Rectal smooth muscle tissue (tissue), 1 donor: Measurements from ENCODE around the gene GSE1.

Source experiments
- H3K27ac ChIP-seq: one replicate; pipeline ENCODE4 v1.7.0; 2013; ENCODE audit warnings: low read depth, low read length, inconsistent platforms
- H3K27me3 ChIP-seq: one replicate; pipeline ENCODE4 v1.7.0; 2013; ENCODE audit warnings: low read length; ENCODE audit not compliant: control insufficient read depth, insufficient read depth
- H3K36me3 ChIP-seq: one replicate; pipeline ENCODE4 v1.7.0; 2013; ENCODE audit warnings: low read length; ENCODE audit not compliant: control insufficient read depth, insufficient read depth
- H3K4me1 ChIP-seq: one replicate; pipeline ENCODE4 v1.7.0; 2013; ENCODE audit warnings: low read length; ENCODE audit not compliant: control insufficient read depth, insufficient read depth
- H3K4me3 ChIP-seq: one replicate; pipeline ENCODE4 v1.7.0; 2013; ENCODE audit warnings: low read length
- H3K9ac ChIP-seq: one replicate; pipeline ENCODE4 v1.7.0; 2013; ENCODE audit warnings: low read length

The GSE1 gene

DNA sequence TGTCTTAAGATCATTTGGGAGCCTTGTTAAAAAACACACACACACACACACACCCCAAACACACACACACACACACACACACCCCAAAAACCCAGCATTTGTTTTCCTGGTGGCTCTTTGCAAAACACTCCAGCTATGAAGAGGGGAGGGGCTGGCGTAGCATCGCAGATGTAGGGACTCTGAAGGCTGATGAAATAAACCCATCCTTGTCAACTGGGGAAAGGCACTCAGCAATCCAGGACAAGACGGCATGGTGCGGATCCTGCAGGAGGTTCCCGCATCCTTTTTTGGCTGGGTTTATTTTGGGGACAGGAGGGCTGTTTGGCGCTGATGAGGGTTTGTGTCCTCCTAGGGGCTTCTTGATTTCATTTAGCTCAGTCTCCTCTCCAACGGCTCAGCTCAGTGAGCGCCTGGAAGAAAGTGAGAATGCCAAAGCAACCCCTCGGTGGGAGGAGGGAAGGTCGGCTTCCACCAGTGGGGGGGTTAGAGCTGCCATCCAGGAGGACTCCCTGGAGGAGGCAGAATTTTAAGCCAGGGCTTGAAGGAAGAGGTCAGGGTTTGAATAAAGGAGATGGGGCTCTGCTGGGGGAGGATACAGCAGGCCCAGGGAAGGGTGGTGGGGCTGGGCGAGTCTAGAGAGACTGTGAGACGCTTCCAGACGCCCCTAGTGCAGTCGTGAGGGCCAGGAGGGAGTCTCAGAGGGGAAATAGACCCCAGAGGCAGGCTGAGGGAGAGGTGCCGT is 12.4 kb upstream of the GSE1 start:
- no peaks in the 10 kb centered on the region for H3K27me3 ChIP-seq
- no peak overlapping the region for H3K4me3 ChIP-seq
- no peak overlapping the region for H3K9ac ChIP-seq
- H3K4me1 ChIP-seq, result peaks cover 22% of the 10 kb centered on the region
- peak overlapping the region; percentile 86 for H3K27ac ChIP-seq
- H3K36me3 ChIP-seq, result no peaks in the 10 kb centered on the region

DNA sequence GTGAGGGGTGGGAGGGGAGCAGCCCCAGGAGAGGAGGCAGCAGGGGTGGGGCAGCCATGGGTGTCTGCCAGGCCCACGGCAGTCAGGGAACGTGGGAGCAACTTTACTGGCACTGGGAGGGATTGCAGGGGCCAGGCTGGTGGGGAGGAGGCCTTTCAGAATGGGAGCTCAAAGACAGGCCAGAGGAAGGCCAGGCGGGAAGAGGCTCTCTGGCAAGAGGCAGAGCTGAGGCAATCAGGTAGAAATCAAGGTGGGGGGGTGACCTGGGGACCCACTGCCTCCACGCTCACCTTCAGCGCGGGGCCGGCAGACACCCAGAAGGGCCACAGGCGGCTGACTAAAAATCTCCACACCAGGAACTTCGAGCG is 11.9 kb upstream of the GSE1 start:
- Histone ChIP-seq H3K4me1 (peaks cover 28% of the 10 kb centered on the region), H3K4me3 (no peak overlapping the region), H3K9ac (no peak overlapping the region), H3K27me3 (no peaks in the 10 kb centered on the region), H3K36me3 (no peaks in the 10 kb centered on the region), H3K27ac (peak overlapping the region; percentile 86)

DNA sequence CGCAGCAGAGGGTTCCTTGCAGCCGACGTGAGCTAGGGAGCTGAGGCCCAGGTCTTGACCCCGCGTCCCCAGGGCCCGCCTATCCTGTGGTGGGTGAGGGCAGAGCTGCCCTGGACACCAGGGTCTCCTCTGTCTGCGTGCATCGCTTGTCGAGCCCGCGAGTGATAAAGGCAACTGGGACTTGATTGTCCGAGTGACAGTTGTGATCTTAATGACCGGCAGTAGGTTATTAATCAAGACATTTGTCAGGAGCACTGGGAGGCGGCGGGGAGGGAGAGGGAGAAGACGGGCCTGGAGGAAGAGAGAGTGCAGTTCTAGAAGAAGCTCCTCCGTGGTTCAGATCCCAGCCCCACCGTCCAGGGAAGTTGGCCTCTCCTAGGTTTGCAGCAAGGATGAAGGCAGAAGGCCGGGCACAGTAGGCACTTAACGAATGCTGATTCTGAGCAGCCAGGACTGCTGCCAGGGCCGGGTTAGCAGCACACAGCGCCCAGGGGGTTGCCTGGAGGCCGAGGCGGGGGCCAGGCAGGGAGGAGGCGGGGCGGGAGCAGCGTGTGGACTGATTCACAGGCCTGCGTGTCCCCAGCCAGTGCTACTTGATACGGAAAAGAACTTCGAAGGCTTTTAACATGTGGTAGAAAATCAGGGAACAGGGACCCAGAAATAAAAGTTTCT is 11.3 kb upstream of the GSE1 start:
- Histone ChIP-seq H3K4me3 (no peak overlapping the region), H3K9ac (no peak overlapping the region), H3K27me3 (no peaks in the 10 kb centered on the region), H3K27ac (peak overlapping the region; percentile 86), H3K36me3 (no peaks in the 10 kb centered on the region), H3K4me1 (peaks cover 31% of the 10 kb centered on the region)

DNA sequence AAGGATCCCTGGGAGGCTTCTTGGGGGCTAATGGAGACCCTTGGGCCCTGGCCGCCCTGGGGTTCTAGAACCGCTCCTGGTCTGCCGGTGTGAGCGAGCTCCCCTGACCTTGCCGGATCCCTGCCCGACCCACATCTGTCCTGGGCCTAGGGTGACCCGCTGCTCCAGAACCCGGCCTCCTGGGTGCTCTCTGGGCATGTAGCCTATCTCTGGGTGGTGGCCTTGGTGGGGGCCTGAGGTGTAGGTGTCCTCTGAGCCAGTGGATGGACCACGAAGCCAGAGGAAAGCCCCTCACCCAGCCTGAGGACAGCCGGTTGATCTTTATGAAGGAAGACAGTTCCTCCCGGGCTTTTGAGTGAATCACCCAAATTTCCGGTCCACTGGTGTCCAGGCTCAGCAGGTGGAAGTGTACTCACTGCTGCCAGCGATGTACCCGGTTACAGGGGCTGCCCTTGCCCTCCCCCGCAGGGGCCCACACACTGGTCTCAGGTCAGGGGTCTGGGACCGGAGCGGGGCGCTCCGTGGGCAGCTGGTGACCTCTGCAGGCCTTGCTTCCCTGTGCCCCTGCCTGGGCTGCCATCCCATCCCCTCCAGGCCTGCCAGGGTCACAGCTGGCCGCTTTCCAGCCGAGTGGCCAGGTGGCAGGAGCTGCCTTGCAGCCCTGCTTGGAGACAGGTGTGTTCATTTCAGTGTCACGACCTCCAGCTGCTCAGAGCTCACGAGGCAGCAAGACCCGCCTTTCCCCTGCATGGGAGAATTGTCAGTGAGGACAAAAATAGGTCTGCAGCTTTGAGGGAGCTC is 10.5 kb upstream of the GSE1 start:
- H3K27me3 ChIP-seq, result no peaks in the 10 kb centered on the region
- peak overlapping the region; percentile 86 for H3K27ac ChIP-seq
- peaks cover 36% of the 10 kb centered on the region for H3K4me1 ChIP-seq
- H3K36me3 ChIP-seq, result no peaks in the 10 kb centered on the region
- no peak overlapping the region for H3K9ac ChIP-seq
- no peak overlapping the region for H3K4me3 ChIP-seq

DNA sequence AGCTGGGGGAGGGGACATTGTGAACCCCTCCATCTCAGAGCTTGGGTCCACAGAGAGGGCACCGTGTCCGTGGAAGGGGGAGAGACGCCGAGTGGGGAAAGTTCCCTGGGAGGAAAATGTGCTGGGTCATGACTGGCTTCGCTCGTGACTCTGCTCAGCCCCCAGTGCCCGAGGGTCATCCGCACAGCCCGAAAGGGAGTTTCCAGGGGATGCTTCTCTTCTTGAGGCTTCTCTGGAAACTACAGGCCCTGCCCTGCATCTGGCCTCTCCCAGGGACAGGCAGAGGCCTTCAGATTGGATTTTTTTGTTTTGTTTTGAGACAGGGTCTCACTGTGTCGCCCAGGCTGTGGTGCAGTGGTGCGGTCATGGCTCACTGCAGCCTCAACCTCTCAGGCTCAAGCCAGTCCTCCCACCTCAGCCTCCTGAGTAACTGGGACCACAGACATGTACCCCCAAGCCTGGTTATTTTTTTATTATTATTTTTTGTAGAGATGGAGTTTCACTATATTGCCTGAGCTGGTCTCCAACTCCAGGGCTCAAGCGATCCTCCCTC is 9.8 kb upstream of the GSE1 start:
- H3K27me3 ChIP-seq, result no peaks in the 10 kb centered on the region
- H3K4me3 ChIP-seq, result no peak overlapping the region
- H3K36me3 ChIP-seq, result no peaks in the 10 kb centered on the region
- H3K27ac ChIP-seq, result peak overlapping the region; percentile 86
- no peak overlapping the region for H3K9ac ChIP-seq
- H3K4me1 ChIP-seq, result peaks cover 40% of the 10 kb centered on the region

DNA sequence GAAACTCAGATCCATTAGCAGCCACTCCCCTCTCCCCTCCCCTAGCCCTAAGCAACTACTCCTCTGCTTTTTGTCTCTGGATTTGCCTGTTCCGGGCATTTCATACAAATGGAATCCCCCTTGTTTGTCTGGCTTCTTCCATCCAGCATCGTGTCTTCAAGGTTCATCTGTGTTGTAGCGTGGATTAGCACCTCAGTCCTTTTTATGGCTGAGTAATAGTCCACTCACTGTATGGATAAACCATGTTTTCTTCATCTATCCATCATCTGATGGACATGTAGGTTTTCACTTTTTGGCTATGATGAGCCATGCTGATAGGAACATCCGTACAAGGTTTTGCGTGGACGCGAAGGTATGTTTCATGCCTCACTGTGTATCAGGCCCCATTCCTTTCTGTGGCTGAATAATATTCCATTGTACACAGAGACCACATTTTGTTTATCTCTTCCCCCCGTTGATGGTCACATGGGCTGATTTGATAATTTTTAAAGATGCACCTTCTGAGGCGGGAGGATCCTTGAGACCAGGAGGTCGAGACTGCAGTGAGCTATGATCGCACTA is 8.9 kb upstream of the GSE1 start:
- no peak overlapping the region for H3K4me3 ChIP-seq
- H3K27ac ChIP-seq, result peak overlapping the region; percentile 4
- H3K4me1 ChIP-seq, result peaks cover 40% of the 10 kb centered on the region
- H3K27me3 ChIP-seq, result no peaks in the 10 kb centered on the region
- no peaks in the 10 kb centered on the region for H3K36me3 ChIP-seq
- H3K9ac ChIP-seq, result no peak overlapping the region

DNA sequence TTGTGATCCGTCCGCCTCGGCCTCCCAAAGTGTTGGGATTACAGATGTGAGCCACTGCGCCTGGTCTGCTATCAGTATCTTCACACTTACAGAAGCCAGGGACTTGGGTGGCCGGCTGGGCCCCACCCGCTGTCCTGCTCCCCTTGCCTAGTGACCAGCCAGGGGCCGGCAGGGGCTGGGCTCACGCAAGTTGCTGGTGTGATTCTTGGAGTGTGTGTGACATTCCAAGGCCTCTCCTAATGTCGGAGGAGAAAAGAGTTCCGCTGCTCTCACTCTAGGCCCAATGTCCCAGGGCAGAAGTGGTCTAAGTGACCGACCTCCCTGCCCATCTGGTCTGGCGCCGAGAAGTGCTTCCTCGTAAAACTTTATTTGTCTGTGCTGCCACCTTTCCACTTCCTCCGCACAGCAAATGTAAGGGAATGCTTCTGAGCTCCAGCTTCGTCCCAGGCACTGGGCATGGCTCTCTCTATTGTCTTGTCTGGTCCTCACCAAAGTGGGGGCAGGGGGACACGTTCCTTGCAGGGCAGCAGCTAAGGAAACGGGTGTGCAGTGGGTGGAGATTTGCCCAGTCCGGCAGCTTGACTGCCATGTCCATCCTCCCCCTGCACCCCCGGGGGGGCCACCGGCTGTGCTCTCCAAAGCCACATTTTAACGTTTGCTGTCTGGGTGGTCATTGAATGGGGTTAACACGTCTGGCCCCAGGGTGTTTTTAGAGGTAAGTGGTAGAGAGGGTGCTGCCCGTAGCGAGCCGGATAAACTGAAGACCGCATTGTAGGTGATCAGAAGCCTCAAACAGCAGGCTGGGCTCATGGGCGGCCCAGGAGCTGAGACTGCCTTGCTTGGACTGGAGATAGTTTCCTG is 7.8 kb upstream of the GSE1 start:
- no peaks in the 10 kb centered on the region for H3K36me3 ChIP-seq
- peak overlapping the region; percentile 62 for H3K27ac ChIP-seq
- no peaks in the 10 kb centered on the region for H3K27me3 ChIP-seq
- H3K4me1 ChIP-seq, result peaks cover 42% of the 10 kb centered on the region
- H3K9ac ChIP-seq, result no peak overlapping the region
- no peak overlapping the region for H3K4me3 ChIP-seq

DNA sequence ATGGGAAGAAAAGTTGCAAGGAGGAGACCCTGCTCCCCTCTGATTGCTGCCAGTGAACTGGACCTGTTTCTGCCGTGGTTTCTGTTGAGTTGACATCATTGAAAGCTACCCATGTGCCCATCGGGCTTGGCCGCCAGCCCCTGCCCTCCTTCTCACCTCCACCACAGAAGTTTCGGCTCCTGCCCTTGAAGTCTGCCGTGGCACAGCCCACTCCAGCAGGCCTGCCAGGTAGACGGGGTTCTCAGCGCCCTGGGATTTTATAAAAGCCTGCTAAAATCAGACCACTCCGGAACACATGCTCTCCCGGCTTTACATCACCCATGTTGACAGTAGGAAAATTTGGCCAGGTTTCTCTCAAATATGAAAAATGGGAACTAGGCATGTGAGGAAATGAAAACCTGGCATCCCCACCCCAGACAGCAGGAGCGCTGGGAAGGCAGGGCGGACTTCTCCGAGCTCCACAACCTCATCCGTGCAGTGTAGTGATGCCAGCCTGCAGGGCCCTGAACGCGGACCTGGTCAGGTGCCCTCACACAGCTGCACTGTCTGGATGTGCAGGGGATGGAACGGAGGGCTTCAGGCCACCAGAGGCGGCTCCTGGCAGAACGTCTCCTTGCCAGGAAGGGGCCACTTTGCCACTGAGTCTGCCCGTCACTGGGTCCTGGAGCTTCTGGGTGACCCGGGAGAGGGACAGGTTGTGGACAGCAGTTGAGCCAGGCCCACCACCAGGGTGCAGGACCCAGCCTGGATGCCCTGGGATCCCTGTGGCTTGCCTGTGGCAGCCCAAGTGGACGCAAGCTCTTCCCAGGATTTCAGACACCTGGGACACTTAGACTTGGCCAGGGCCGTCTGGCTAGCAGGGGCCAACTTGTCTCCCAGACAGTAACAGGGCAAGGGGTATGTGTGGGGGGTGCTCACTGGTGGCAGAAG is 6.9 kb upstream of the GSE1 start:
- Histone ChIP-seq H3K4me3 (no peak overlapping the region), H3K27ac (peak overlapping the region; percentile 62), H3K27me3 (no peaks in the 10 kb centered on the region), H3K4me1 (peaks cover 46% of the 10 kb centered on the region), H3K9ac (no peak overlapping the region), H3K36me3 (no peaks in the 10 kb centered on the region)

DNA sequence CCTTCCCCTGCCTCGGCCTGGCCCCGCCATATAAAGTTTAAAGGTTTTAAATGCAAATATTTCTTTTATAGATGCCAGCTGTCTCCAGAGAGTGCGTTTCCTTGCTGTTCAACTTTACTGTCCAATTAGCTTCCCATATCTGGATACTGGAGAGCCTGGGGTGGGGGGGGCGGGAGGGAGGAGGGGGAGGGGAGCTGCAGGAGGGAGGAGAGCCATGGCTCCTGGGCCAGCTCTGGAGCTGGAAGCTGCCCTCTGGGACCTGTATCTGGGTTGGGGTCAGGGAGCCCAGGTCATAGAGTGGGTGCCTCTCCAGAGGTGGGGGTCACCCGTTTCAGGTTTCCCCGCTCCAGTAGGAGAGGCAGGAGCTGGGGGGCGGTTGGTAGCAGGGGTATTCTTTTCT is 6.2 kb upstream of the GSE1 start:
- Histone ChIP-seq H3K27ac (peak overlapping the region; percentile 65), H3K9ac (no peak overlapping the region), H3K36me3 (no peaks in the 10 kb centered on the region), H3K4me1 (peaks cover 44% of the 10 kb centered on the region), H3K4me3 (no peak overlapping the region), H3K27me3 (no peaks in the 10 kb centered on the region)

DNA sequence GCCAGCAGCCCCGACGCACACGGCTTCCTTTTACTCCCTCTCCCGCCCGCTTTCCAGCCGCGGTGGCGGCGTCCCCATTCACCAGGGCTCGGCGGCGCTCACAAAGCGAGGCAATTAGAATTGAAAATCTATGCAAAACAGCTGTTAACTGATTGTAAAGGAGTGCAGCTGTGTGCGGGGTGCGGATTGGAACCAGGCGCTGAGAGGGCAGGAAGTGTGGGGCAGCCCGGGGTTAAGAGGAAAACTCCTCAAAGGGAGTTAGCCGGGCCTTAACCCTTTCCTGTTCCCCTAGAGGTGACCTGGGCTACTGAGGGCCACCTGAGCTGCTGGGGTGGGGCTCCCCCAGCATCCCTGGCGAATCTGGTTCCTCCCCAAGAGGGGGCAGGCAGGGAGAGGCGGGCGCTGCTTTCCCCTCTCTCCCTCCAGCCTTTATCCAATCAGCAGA is 5.8 kb upstream of the GSE1 start:
- peak overlapping the region; percentile 31 for H3K4me3 ChIP-seq
- H3K4me1 ChIP-seq, result peaks cover 41% of the 10 kb centered on the region

More for the DNA sequence above, 5.8 kb upstream of the GSE1 start:
- no peak overlapping the region for H3K9ac ChIP-seq
- H3K27me3 ChIP-seq, result no peaks in the 10 kb centered on the region
- peak overlapping the region; percentile 65 for H3K27ac ChIP-seq
- no peaks in the 10 kb centered on the region for H3K36me3 ChIP-seq
